Endometrium (tissue), 2 donors: ENCODE measurements around the gene RNF183.
"Not testable (repeated sequence)": the region's sequence is repeated elsewhere in the genome, so short reads cannot be mapped to it uniquely, and the experiment has no call there.

Experiments
- FAIRE-seq: peaks from 2 replicates; lab custom pipeline; 2012; peaks lifted over from hg19 to GRCh38; lab: Jason Lieb, UNC
- donor health status: control.
- donor health status: control.

The RNF183 gene

GRCh38 chr9:113316030-113316429 is 12.9 kb upstream of the RNF183 start:
- FAIRE-seq: no peak

- FAIRE-seq: no peak
Observed at GRCh38 chr9:113315231-113315630, 12.1 kb upstream of the RNF183 start.

GRCh38 chr9:113313261-113313660 is 10.1 kb upstream of the RNF183 start:
- no peak for FAIRE-seq

GRCh38 chr9:113311961-113312360 is 8.8 kb upstream of the RNF183 start:
- no peak for FAIRE-seq

- FAIRE-seq: no peak
Observed at GRCh38 chr9:113310538-113310937, 7.4 kb upstream of the RNF183 start.

- peak; percentile 73 for FAIRE-seq
Observed at GRCh38 chr9:113309204-113309813, 6.1 kb upstream of the RNF183 start.

- FAIRE-seq: no peak
Observed at GRCh38 chr9:113307396-113307975, 4.3 kb upstream of the RNF183 start.

- no peak for FAIRE-seq
Observed at GRCh38 chr9:113306566-113306965, 3.4 kb upstream of the RNF183 start.

- no peak for FAIRE-seq
Observed at GRCh38 chr9:113301548-113301947, 1.6 kb downstream of the RNF183 start.

- no peak for FAIRE-seq
Observed at GRCh38 chr9:113299800-113300292, 3.3 kb downstream of the RNF183 start.

GRCh38 chr9:113298924-113299770 is 4.0 kb downstream of the RNF183 start:
- FAIRE-seq: no peak

- FAIRE-seq: no peak
Observed at GRCh38 chr9:113298311-113298710, 4.9 kb downstream of the RNF183 start.

- no peak for FAIRE-seq
Observed at GRCh38 chr9:113296796-113297558, 6.2 kb downstream of the RNF183 start.

GRCh38 chr9:113296247-113296646 is 6.9 kb downstream of the RNF183 start:
- FAIRE-seq: not testable (repeated sequence)

GRCh38 chr9:113293285-113293878 is 9.8 kb downstream of the RNF183 start:
- FAIRE-seq: no peak

GRCh38 chr9:113290052-113290607 is 13.0 kb downstream of the RNF183 start:
- FAIRE-seq: no peak

- no peak for FAIRE-seq
Observed at GRCh38 chr9:113289091-113289490, 14.1 kb downstream of the RNF183 start.

- FAIRE-seq: no peak
Observed at GRCh38 chr9:113281356-113281755, 21.8 kb downstream of the RNF183 start.

- FAIRE-seq: no peak
Observed at GRCh38 chr9:113278840-113279239, 24.3 kb downstream of the RNF183 start.

GRCh38 chr9:113275157-113276131 is 27.7 kb downstream of the RNF183 start, which contains the start of the genes CDC26 and PRPF4:
TSS of gene CDC26 (minus strand) at chr9:113275572. CDS start at chr9:113272507, 3,065 bp downstream.
TSS of gene PRPF4 (plus strand) at chr9:113275658. CDS start at chr9:113275744, 86 bp downstream.
- peak; percentile 94 for FAIRE-seq
